GM21360 (cell line): ENCODE measurements around the gene STARD4.

Source experiments
- ATAC-seq: cut with Tn5 transposase; IDR thresholded peaks from one replicate; pipeline ENCODE4 v1.9.1; 2021; ENCODE audit warnings: mild to moderate bottlenecking, moderate library complexity; ENCODE audit not compliant: unreplicated experiment

STARD4 gene

DNA sequence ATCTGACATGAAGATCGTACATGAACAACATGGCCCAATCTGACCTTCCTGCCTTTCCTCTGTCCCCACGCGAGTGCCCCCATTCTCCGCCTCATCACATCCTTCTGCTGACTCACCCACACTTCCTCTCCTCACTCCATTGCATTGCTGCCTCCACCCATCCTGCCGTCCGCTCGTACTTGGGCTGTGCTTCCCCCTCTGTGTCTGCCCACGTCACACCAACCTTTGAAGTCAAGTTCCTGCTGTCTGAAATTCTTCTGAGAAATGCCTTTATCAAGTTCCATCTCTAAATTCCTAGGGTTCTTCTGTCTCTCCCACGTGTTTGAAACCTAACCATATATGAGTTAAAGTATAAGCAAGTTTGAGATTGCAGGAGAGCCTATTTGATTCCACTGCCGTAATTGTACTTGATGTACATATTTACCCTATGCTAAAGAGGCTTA lies 18.0 kb upstream of the STARD4 start:
- peak; percentile 95 for ATAC-seq

- no peak for ATAC-seq
These were observed 15.7 kb upstream of the STARD4 start for GRCh38 chr5:111528056-111528455.

GRCh38 chr5:111520908-111521307 lies 8.6 kb upstream of the STARD4 start:
- no peak for ATAC-seq

GRCh38 chr5:111518777-111519176 lies 6.4 kb upstream of the STARD4 start:
- ATAC-seq: no peak

DNA sequence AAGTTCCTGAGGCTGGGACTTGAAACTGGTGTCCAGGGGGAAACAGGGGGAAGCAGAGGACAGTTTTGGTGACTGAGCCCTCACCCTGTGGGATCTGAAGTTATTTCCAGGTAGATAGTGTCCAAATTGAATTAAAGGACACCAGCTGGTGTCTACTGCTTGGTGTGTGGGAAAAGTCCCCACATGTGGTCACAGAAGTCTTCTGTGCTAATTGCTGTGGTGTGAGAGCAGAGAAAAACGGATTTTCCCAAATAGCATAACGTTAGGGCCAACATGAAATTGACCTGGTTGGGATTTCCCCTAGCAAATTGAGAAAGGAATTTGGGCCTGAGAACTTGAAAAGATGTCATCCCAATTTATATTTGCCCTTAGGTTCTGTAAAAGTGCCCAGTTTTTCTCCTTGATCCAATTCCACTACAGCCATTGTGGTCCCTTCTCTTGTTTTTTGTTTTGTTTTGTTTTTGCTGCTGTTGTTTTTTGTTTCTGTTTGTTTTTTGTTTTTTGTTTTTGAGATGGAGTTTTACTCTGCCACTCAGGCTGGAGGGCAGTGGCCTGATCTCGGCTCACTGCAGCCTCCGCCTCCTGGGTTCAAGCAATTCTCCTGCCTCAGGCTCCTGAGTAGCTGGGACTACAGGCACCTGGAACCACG lies 5.6 kb upstream of the STARD4 start:
- ATAC-seq: no peak

- no peak for ATAC-seq
These were observed 1.8 kb upstream of the STARD4 start for GRCh38 chr5:111514087-111514486.

DNA sequence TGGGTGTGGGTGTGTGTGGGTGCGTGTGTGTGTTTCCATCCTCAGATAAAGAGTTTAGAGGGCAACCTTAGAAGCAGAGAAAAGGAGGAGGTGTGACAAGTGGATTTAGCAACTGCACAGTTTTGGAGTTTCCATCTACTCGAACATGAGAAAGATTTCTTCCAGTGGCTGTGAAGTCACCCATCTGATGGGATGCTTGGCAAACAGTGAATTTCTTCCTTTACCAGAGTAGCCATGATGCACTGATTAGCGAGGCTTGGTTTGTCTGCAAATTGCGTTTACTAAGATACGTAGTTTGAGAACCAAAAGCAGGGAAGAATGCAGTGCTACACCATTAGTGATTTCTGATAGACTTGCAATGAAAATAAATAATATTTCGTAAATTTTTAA lies 791 bp upstream of the STARD4 start:
- no peak for ATAC-seq

- no peak for ATAC-seq
These were observed 432 bp downstream of the STARD4 start for GRCh38 chr5:111511831-111512374.

DNA sequence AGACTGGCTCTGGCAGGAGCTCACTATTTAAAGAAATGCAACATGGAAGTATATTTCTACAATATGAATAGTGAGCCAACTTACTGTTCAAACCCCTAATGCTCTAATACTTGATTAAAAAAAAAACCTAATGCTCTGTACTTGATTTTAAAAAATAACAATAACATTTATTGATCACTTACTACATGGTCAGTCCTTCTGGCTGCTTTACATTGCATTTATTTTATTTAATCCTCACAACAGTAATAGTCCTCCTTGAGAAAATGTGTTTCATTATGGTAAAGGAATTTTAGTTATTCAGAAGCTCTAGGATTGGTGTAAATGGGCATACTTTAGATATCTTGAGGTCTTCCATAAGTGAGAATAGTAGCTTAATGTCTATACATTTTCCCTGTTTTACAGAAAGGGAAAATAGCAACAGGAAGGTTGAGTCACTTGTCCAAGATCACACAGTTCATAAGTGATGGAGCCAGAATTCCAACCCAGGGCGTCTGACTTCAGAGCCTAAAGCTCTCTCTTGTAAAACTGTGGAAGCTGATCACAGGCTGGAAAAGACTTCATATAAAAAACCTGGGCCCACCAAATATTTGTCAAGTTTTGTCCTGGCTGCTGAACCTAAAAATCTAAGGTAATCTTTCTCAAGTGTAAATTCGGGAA lies 1.0 kb downstream of the STARD4 start:
- no peak for ATAC-seq

DNA sequence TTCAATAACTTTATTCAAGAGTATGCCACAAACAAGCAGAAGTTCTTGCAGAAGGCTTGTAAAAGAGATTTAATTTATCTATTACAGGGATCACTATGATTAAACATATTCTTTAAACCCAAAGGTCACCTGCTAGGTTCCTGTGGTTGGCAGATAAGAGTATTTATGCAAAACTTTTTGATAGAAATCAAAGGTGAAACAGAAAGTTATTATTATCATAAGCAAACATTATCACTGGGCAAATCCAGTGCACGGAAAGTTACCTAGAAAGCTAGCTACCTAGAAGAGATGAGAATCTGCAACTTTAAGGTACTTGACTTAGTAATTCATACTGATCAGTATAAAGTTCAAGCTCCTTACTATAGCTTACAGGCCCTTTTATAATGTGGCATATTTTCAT lies 3.2 kb downstream of the STARD4 start:
- no peak for ATAC-seq

DNA sequence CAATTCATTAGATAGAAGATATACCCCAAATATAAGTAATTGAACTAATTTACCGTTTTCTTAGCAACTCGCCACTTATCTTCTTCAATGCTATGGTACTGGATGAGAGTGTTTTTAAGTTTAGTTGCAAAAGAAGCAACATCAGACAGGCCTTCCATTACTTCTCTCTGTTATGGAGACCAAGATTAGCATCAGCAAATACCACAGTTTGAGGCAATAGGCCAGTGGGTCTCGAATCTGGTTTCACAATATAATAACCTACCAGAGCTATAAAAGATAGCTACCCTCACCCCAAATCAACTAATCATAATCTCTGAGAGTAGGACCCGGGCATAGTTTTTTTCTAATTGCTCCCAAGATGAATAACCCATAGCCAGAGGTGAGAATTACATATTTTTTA lies 5.1 kb downstream of the STARD4 start:
- ATAC-seq: no peak

GRCh38 chr5:111505096-111505495 lies 7.2 kb downstream of the STARD4 start:
- ATAC-seq: no peak

DNA sequence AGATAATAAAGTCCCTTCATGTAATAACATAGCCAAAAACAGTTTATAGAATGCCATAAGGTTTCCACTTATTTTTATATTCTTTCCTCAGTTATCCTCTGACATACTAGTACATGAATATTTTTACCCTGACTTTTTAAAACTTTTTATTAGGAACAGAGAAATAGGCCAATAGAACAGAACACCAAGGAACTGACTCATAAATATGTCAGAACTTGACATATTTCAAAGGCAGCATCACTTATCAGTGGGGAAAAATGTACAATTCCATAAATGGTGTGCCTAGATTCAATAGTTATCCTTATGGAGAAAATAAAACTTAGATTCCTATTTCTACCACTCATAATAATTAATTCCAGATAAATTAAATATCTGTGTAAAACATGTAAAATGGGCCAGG lies 9.4 kb downstream of the STARD4 start:
- no peak for ATAC-seq

GRCh38 chr5:111498346-111498745 lies 14.0 kb downstream of the STARD4 start:
- ATAC-seq: no peak

GRCh38 chr5:111495159-111495558 lies 17.2 kb downstream of the STARD4 start:
- ATAC-seq: no peak

DNA sequence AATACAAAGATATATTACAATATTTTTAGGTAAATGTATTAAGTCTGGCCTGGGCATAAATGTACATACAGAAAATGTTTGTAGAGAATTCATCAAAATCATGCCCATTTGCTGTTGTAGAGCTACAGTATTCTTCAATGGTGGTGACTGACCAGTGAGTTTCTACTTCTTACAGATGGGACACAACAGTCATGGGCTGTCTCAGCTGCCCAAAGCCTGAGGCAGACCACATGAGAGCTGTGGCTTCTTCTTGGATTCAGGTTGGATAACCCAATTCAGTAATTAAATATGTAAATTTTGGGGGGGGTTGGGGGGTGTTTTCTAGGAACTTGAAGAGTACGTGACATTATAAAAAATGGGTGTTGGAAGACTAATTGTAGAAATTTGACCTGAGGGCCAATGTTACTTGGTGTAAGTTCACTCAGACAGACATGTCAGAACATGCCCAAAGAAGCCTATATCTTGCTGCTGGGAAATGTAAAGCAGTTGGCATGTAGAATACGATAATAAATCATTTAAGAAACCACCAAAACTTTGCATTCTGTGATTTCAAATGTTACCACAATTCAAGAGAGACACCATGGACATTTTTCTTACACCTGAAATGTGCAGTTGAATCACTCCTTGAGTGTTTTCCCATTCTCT lies 17.9 kb downstream of the STARD4 start:
- ATAC-seq: no peak

- ATAC-seq: no peak
These were observed 19.3 kb downstream of the STARD4 start for GRCh38 chr5:111493031-111493430.

- no peak for ATAC-seq
These were observed 24.0 kb downstream of the STARD4 start for GRCh38 chr5:111488353-111488752.

DNA sequence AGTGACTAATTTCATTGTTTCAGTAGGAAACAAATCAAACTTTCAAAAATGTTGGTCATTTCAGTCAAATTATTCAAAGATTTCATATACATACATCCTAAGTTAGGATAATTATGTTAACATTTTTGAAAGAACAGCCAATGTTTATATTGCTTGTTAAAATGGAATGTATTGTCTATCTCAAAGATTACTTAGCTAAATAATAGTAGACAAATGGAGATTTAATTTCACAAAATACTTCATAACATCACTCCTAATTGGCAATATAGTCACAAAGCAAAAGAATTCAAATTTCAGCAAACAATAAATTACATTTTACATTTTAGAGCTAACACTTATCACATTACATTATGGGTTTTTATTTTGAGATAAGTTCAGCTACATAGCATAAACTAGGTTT lies 25.4 kb downstream of the STARD4 start:
- no peak for ATAC-seq

- ATAC-seq: no peak
These were observed 26.3 kb downstream of the STARD4 start for GRCh38 chr5:111486055-111486454.

DNA sequence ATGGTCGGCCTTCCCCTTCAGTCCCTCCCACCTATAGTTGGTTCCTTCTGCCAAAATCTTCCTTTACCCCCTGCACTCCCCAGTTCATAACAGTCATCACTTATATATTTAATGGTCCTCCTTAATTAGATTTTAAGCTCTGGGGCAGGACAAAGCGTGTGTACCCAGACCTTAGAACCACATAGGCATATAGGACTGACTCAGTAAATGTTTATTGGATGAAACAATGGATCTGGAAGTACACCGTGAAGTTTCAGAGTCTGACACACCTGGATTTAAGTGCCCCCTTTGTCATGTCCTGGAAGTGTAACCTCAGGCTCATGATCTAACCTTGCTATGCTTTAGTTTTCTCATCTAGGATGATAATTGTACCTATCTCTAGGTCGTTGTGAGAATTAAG lies 32.0 kb downstream of the STARD4 start:
- ATAC-seq: no peak

DNA sequence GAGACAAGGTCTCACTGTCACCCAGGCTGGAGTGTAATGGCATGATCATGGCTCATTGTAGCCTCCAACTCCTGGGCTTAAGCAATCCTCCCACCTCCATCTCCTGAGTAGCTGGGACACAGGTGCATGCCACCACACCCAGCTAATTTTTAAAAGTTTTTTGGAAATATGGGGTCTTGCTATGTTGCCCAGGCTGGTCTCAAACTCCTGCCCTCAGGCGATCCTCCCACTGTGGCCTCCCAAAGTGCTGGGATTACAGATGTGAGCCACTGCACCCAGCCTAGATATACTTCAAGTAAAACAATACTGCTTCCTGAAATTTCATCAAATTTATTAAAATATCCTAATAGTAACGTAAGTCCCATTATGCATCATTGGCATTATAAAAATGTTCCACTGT lies 33.4 kb downstream of the STARD4 start:
- no peak for ATAC-seq
